ENCODE results near the gene HOXB1. TPM values are rescaled to one million over a fixed set of nuclear protein-coding genes. Genes with fewer than 3 reads are reported as not detected.
A peak's percentile ranks its signal among the peaks of the same experiment; 100 is the strongest.

HOXB1 gene
- total RNA-seq: not detected

- Mint-ChIP-seq H3K27me3 (peaks cover 7 to 10% of the 10 kb centered on the region in 2 donors), H3K27ac (no peak within 1 kb of the TSS), H3K36me3 (peaks cover 5% of the 10 kb centered on the region), H3K4me3 (no peak within 1 kb of the TSS), H3K9me3 (no peaks in the 10 kb centered on the region), H3K4me1 (ENCODE audit: low read depth in 2 of 2) (peaks cover 5 to 9% of the 10 kb centered on the region in 2 donors)
- DNase-seq (ENCODE audit: low spot score): no peak
- ATAC-seq: peak in 1 of 2 donors; percentile 23
Measured at GRCh38 chr17:48530887-48531272, at the start of gene HOXB1. HOXB1 (minus strand) TSS chr17:48531011; CDS start chr17:48530904, 107 bp downstream.

GRCh38 chr17:48579760-48580554, 49.1 kb upstream of the HOXB1 start:
- no peaks in the 10 kb centered on the region for H3K36me3 Mint-ChIP-seq
- peak overlapping the region; percentile 55 to 84 for H3K27ac Mint-ChIP-seq
- peaks cover 12 to 27% of the 10 kb centered on the region in 2 donors for H3K27me3 Mint-ChIP-seq
- peak overlapping the region; percentile 93 for H3K4me3 Mint-ChIP-seq
- DNase-seq (ENCODE audit: low spot score): no peak
- no peaks in the 10 kb centered on the region for H3K9me3 Mint-ChIP-seq
- H3K4me1 Mint-ChIP-seq (ENCODE audit: low read depth in 2 of 2): peaks cover 38 to 39% of the 10 kb centered on the region in 2 donors
- ATAC-seq: no peak

- Mint-ChIP-seq H3K27me3 (peaks cover 12 to 24% of the 10 kb centered on the region in 2 donors), H3K9me3 (no peaks in the 10 kb centered on the region), H3K36me3 (no peaks in the 10 kb centered on the region), H3K4me3 (peak overlapping the region; percentile 93), H3K4me1 (ENCODE audit: low read depth in 2 of 2) (peaks cover 34 to 36% of the 10 kb centered on the region in 2 donors), H3K27ac (peak overlapping the region; percentile 84 to 94)
- DNase-seq (ENCODE audit: low spot score) (no peak), ATAC-seq (no peak)
Measured at GRCh38 chr17:48579471-48579759, 48.6 kb upstream of the HOXB1 start.

DNA sequence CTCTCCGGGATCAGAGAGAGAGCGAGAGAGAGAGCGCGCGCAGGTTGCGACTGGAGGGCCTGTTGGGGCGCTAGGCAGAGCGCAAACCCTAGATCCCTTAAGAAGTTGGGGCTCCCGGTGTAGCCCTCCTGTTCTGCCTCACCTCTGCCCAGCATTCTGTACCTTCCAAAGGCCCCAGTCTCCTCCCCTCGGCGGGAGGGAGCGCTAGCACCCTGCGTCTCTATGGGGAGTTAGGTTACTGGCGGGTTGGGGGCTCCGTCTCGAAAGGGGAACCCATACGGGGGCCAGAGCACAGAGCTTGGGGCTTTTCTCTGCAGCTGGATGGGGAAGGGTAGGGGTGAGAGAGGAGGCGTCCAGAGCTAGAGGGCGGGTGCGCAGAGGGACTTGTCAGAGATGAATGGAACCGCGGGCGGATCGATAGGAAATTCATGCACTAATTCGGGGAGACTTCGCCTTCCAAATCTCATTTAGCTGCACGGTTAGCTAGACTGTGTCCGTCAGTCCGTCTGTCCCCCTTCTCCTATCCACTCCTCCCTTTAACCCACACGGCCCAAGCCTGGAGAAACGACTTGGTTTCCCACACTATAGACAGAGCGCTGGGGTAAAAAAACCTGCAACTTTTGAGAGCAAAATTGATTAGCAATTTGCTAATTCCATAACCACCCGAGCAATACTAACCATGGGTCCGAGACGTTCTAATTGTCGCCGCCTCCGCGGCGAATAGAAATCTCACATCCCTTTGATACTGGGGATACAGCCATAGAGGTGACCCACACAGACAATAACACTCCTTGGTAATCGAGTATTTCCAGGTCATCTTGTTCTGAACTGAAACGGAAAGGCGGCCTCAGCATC, 48.0 kb upstream of the HOXB1 start:
- DNase-seq (ENCODE audit: low spot score) (no peak), ATAC-seq (peak in 1 of 2 donors; percentile 55)
- Mint-ChIP-seq H3K9me3 (no peaks in the 10 kb centered on the region), H3K27me3 (peaks cover 12 to 21% of the 10 kb centered on the region in 2 donors), H3K36me3 (no peaks in the 10 kb centered on the region), H3K4me1 (ENCODE audit: low read depth in 2 of 2) (peaks cover 33 to 38% of the 10 kb centered on the region in 2 donors), H3K27ac (peak overlapping the region; percentile 84 to 94), H3K4me3 (peak overlapping the region; percentile 93)

DNA sequence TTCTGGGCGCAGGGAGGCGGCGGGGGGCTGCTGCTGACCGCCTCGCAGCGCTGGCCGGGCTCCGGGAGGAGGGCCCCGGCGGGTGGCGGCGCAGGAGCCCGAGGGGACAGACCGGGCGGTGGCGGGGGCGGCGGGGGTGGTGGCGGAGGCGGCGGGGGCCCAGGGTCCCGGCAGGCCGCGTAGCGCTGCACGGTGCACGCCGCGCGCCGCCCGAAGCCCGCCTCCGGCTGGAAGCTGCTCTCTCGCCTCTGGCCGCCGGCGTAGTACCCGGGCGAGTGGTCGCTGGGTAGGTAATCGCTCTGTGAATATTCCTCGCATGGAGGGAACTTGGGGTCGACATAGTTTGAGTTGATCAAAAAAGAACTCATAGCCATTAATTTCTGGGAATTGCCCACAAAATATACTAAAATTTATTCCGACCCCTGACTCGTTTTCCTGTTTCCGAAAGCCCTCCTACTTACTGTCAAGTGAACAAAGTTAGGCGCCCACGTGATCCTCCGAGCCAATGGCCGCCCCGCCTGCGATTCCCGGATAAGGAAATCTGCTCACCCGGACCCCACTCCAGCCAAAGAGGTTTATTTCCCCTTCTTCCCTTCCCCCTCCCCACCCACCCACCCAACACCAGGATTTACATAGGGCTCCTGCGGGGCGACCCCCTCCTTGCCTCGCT, 47.3 kb upstream of the HOXB1 start, which contains the start of gene HOXB4:
Gene HOXB4, minus strand, starts transcription at position 405 of the 670 bp plus-strand sequence. Its CDS starts 31 bp downstream, at position 374.
- Mint-ChIP-seq H3K4me3 (peak within 1 kb of the TSS; percentile 93), H3K27ac (peak within 1 kb of the TSS; percentile 84 to 94), H3K4me1 (ENCODE audit: low read depth in 2 of 2) (peaks cover 37 to 40% of the 10 kb centered on the region in 2 donors), H3K27me3 (peaks cover 12 to 17% of the 10 kb centered on the region in 2 donors), H3K36me3 (no peaks in the 10 kb centered on the region), H3K9me3 (no peaks in the 10 kb centered on the region)
- DNase-seq (ENCODE audit: low spot score): peak; percentile 87
- ATAC-seq: peak; percentile 85 to 89

- Mint-ChIP-seq H3K27me3 (peaks cover 12% of the 10 kb centered on the region in 2 donors), H3K27ac (peak overlapping the region; percentile 70 to 84), H3K4me3 (peak overlapping the region; percentile 93), H3K9me3 (no peaks in the 10 kb centered on the region), H3K36me3 (no peaks in the 10 kb centered on the region), H3K4me1 (ENCODE audit: low read depth in 2 of 2) (peaks cover 37% of the 10 kb centered on the region in 2 donors)
- DNase-seq (ENCODE audit: low spot score) (no peak), ATAC-seq (peak in 1 of 2 donors; percentile 29)
Measured at GRCh38 chr17:48577330-48577945, 46.6 kb upstream of the HOXB1 start.

GRCh38 chr17:48576479-48577309, 45.9 kb upstream of the HOXB1 start:
- ATAC-seq (no peak), DNase-seq (ENCODE audit: low spot score) (no peak)
- H3K27me3 Mint-ChIP-seq: peaks cover 12% of the 10 kb centered on the region in 2 donors
- no peaks in the 10 kb centered on the region for H3K36me3 Mint-ChIP-seq
- peaks cover 37 to 40% of the 10 kb centered on the region in 2 donors for H3K4me1 Mint-ChIP-seq (ENCODE audit: low read depth in 2 of 2)
- peak overlapping the region; percentile 93 for H3K4me3 Mint-ChIP-seq
- no peaks in the 10 kb centered on the region for H3K9me3 Mint-ChIP-seq
- H3K27ac Mint-ChIP-seq: peak overlapping the region; percentile 70 to 84

- Mint-ChIP-seq H3K36me3 (no peaks in the 10 kb centered on the region), H3K4me1 (ENCODE audit: low read depth in 2 of 2) (peaks cover 37 to 38% of the 10 kb centered on the region in 2 donors), H3K27ac (peak overlapping the region in 1 of 2 donors; percentile 70), H3K9me3 (no peaks in the 10 kb centered on the region), H3K4me3 (peak overlapping the region; percentile 93), H3K27me3 (peaks cover 12% of the 10 kb centered on the region in 2 donors)
- ATAC-seq (no peak), DNase-seq (ENCODE audit: low spot score) (no peak)
Measured at GRCh38 chr17:48575673-48576478, 45.1 kb upstream of the HOXB1 start.

- Mint-ChIP-seq H3K4me1 (ENCODE audit: low read depth in 2 of 2) (peaks cover 34 to 37% of the 10 kb centered on the region in 2 donors), H3K36me3 (no peaks in the 10 kb centered on the region), H3K27ac (peak overlapping the region in 1 of 2 donors; percentile 31), H3K9me3 (no peaks in the 10 kb centered on the region), H3K4me3 (peak overlapping the region; percentile 13), H3K27me3 (peaks cover 9 to 10% of the 10 kb centered on the region in 2 donors)
- no peak for ATAC-seq
- no peak for DNase-seq (ENCODE audit: low spot score)
Measured at GRCh38 chr17:48575066-48575582, 44.3 kb upstream of the HOXB1 start.

GRCh38 chr17:48574505-48575065, 43.8 kb upstream of the HOXB1 start:
- no peak for ATAC-seq

DNA sequence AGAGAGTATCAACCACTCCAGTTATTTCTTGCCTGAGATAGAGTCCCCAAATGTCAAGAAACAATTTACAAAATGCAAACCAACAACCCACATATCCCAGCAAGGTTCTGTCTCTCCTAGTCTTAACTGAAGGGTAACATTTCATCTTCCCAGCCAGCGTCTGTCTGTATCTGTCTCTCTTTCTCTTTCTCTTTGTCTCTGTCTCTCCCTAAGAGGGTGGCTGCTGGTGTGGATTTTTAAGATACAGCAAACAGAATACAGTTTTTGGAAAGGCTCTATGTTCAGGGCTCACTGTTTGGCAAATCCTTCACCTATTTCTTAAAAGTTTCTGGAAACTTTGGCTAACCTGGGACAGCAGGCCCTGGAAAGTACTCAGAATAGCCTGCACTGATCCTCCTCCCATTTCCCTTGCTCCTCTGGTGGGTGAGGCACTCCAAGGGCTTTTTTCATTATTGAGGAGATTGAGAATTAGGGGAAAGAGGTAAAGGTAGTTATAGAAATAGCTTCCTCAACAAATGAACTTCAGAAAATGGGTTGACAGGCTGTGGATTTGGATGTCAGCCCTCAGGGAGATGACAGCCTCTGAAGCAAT, 41.1 kb upstream of the HOXB1 start:
- no peak overlapping the region for H3K27ac Mint-ChIP-seq
- no peaks in the 10 kb centered on the region for H3K9me3 Mint-ChIP-seq
- no peak for DNase-seq (ENCODE audit: low spot score)
- H3K4me1 Mint-ChIP-seq (ENCODE audit: low read depth in 2 of 2): peaks cover 16 to 25% of the 10 kb centered on the region in 2 donors
- H3K27me3 Mint-ChIP-seq: no peaks in the 10 kb centered on the region
- ATAC-seq: no peak
- H3K4me3 Mint-ChIP-seq: no peak overlapping the region
- no peaks in the 10 kb centered on the region for H3K36me3 Mint-ChIP-seq

More at GRCh38 chr17:48574505-48575065, 43.8 kb upstream of the HOXB1 start:
- DNase-seq (ENCODE audit: low spot score): no peak
- Mint-ChIP-seq H3K4me3 (no peak overlapping the region), H3K36me3 (no peaks in the 10 kb centered on the region), H3K27ac (peak overlapping the region in 1 of 2 donors; percentile 31), H3K4me1 (ENCODE audit: low read depth in 2 of 2) (peaks cover 31 to 32% of the 10 kb centered on the region in 2 donors), H3K27me3 (peaks cover 5 to 6% of the 10 kb centered on the region in 2 donors), H3K9me3 (no peaks in the 10 kb centered on the region)
